HG02571 (cell line): ENCODE results near the gene AHCYL1.
"Not testable (repeated sequence)": the region's sequence is repeated elsewhere in the genome, so short reads cannot be mapped to it uniquely, and the experiment has no call there.

Experiments used
- ATAC-seq: cut with Tn5 transposase; IDR thresholded peaks from one replicate; pipeline ENCODE4 v1.9.1; 2021; ENCODE audit warnings: mild to moderate bottlenecking, moderate library complexity; ENCODE audit not compliant: unreplicated experiment

AHCYL1 gene

GRCh38 chr1:109996476-109996875 lies 11.9 kb downstream of the AHCYL1 start:
- ATAC-seq = no peak

DNA sequence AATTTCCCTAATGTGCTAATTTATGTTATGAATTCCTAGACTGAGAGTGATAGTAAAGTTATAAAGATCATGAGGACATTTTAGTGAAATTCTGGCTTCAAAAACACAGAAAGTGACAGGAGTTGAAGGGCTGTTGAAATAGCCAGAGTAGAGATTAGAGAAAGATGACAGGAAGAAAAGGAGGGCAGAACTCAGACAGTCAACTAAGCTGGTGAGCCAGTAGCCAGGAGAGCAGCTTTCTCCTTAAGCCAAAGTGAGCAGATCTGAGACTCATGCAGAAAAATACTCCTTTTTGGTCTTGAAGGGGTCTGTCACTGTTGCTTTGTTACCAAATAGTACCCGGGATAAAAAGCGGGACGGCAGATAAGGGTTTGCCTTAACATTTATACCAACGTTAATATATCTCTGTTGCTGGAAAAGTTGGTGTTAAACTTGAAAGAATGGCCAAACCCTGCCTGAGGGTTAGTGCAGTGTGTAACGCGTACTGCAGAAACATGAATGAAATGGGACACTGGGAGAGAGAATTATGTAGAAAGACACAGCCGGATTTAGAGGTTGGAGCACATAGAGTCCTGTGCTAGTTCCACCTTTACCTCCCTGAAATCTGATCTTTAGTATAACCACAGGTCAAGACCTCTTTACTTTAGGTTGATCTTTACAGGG lies 12.8 kb downstream of the AHCYL1 start:
- no peak for ATAC-seq

- no peak for ATAC-seq
These were observed 13.3 kb downstream of the AHCYL1 start for GRCh38 chr1:109997867-109998229.

DNA sequence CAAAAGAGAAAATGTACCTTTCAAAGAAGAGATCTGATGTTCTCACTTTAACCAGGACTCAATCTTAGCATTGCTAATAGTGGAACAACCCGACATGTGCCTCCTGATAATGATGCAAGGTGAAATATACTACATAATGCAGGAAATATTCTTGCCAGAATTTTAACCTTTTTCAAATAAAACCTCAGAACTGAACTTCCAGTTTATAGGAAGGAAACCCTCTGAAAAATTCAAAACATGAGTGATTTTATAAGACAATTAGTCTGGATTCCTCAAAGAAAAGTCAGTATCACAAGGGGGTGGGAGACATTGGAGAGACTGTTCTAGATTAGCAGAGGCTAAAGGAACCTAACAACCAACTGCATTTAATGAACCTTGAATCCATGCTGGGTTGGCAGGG lies 18.1 kb downstream of the AHCYL1 start:
- ATAC-seq = no peak

GRCh38 chr1:110003747-110004428 lies 19.3 kb downstream of the AHCYL1 start:
- no peak for ATAC-seq

- no peak for ATAC-seq
These were observed 20.0 kb downstream of the AHCYL1 start for GRCh38 chr1:110004583-110004982.

- ATAC-seq = no peak
These were observed 21.4 kb downstream of the AHCYL1 start for GRCh38 chr1:110005971-110006370.

DNA sequence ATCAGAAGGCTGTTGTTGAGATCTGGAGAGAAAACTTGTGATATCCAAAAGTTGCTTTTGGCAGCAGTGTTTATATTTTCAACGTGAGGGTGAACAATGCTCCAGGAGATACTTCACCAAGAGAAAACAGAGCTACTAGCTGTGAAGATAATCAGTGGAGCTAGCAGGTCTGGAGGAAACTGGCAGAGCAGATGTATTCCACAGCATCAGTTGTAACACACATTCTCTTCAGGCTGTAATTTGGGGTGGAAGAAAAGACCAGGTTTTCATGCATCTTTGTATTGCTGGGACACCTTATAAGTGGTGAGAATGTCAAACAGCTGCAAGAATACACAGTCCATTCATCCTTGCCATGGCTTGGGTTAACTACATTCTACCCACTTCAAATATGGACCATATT lies 22.0 kb downstream of the AHCYL1 start:
- no peak for ATAC-seq

DNA sequence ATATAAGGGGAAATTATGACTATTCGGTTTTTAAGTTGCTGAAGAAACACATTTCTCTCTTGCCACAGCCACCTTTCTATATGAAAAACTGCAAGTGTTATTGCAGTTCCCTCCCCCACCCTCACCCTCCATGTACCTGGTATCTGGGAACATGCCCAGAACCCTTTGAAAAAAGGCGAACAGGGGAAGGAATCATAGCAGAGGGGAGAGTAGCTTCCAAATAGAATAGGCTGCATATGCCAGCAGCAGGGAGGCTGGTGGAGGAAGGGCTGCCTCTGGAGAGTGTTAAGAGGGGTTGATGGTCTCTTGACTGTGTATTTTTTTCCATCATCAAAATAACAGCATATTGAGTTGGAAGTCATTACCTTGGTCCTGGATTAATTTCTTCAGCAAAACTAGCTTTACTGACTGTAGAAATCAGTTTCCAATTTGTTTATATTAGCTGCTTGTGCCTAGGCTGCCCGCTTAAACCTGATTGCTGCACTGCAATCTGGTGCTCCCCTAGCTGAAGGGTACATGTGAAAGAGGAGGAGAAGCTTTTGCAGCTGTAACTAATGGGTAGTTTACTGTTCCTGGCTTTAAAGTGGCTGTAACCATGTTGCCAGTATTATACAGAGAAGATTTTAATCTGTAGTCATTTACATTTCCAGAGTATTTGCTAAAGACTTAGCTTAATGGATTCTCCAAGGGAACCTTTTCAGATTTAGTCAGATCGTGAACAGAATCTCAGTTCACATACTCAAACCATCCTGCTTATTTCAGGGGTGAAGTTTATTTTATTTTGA lies 22.7 kb downstream of the AHCYL1 start:
- ATAC-seq = no peak

GRCh38 chr1:110008971-110009565 lies 24.5 kb downstream of the AHCYL1 start:
- no peak for ATAC-seq

- peak; percentile 97 for ATAC-seq
These were observed 27.0 kb downstream of the AHCYL1 start for GRCh38 chr1:110011527-110012041.

DNA sequence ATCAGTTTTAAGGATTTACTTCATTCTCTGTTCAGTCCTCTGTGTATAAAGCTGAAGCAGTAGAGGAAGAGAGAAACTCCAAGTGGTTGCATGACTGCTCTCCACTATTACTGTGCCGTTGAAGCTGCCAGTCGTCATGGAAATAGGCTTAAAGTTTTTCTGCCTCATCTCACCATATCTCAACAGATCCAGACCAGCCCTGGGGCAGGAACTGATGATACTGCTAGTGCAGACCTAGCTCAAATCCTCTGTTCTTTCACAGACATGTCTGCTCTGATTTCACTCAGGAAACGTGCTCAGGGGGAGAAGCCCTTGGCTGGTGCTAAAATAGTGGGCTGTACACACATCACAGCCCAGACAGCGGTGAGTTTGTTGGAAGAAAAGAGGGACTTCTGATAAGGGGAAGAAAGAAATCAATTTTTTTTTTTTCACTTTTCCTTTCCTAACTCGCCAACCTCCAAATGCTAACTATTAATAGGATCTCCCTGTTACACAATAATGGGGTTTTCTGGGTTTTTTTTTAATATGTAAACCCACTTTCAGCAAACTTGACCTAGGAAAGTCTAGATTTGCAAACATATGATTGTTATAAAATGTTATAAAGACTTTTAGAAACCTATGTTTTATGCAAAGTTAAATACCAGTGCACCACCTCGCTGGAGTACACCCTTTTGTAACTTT lies 27.7 kb downstream of the AHCYL1 start:
- peak; percentile 35 for ATAC-seq

DNA sequence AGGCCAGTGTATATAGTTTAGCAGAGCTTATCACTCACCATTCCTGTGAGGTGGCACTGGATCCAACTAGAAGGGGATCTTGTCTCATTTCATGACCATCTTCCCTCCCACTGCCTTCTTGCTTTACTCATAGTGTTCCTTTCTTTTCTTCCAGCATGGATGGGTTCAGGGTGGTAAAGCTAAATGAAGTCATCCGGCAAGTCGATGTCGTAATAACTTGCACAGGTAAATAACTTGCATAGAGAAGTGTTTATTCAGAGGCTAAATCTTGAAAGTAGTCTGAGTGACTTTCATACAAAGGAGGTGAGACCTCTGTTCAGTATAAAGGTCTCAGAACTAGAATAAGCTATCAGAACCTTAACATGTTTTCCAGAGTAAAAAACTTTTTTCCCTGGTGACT lies 33.2 kb downstream of the AHCYL1 start:
- ATAC-seq = no peak

- ATAC-seq = no peak
These were observed 33.8 kb downstream of the AHCYL1 start for GRCh38 chr1:110018396-110018795.

DNA sequence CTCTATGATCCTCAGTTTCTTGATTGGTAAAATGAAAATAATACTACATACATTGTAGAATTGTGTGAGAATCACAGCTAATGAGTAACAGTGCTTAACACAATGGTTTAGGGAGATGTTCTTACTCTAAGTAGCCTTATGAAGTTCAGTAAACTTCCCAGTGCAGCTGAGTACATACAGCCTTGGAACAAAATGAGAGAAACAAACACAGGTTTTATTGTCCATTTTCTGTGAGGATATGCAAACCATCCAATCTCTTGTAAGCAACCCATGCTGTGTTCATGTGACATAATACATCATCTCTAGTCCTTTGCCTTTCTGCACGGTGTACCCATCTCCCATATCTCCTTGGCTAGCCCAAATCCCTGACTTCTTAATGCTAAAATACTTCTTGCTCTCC lies 35.2 kb downstream of the AHCYL1 start:
- no peak for ATAC-seq

DNA sequence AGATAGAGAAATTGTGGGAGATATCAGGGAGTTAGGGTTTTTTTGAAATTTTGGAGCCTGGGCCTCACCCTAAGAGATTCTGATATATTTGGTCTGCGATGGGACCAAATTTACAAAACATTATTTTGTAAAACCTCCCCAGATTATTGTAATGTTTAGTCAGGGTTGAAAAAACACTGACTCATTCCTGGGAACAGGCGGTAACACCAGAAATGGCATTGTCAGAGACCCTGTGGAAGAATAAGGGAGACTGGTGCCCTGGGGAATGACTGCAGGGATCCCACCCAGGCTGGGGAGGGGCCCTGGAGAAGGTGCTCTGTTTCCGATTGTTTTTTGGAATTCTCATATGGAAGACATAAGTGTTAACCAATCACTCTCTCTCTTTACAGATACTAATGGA lies 36.7 kb downstream of the AHCYL1 start:
- no peak for ATAC-seq

GRCh38 chr1:110024613-110025012 lies 40.0 kb downstream of the AHCYL1 start:
- ATAC-seq = no peak

DNA sequence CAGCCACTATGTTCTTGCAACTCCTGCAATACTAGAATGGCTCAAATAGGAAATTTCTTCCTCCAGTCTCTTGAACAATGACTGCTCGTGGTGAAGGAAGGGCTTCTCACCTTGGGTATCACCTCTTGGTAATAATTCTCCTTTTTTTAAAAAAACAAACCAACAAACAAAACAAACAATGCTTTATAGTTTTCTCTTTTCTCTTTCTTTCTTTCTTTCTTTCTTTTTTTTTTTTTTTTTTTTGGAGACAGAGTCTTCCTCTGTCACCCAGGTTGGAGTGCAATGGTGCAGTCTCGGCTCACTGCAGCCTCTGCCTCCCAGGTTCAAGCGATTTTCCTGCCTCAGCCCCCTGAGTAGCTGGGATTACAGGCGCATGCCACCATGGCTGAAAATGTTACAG lies 46.1 kb downstream of the AHCYL1 start:
- not testable (repeated sequence) for ATAC-seq

- ATAC-seq = no peak
These were observed 47.8 kb downstream of the AHCYL1 start for GRCh38 chr1:110032327-110032726.

DNA sequence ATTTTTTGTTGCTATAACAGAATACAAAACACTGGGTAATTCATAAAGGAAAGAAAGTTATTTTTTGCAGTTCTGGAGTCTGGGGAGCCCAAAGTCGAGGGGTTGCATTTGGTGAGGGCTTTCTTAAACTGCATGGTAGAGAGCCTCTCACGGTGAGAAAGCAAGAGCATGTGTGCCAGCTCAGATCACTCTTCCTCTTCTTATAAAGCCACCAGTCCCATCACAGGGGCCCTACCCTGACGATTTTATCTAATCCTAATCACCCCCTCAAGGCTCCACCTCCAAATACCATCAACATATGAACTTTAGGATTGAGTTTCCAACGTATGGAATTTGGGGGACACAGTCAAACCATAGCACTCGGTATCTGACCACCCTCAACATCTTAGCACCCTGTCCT lies 48.9 kb downstream of the AHCYL1 start:
- ATAC-seq = no peak

GRCh38 chr1:110034040-110034450 lies 49.5 kb downstream of the AHCYL1 start:
- no peak for ATAC-seq
